K562 (cell line): ENCODE results near the gene RO60. TPM values are rescaled to one million over a fixed set of nuclear protein-coding genes. Genes with fewer than 3 reads are reported as not detected.

Experiments used
- ATAC-seq: fragments of 200-7000 bp; cut with Tn5 transposase; 3 replicates; pipeline ENCODE4 v1.9.1; 2020; ENCODE audit warnings: moderate library complexity
- BruUV-seq: library from RNA; stranded (reverse); fragments of 400-500 nt; replicated peaks from 2 replicates; lab custom pipeline; 2021; lab: Mats Ljungman, UMichigan
- CTCF ChIA-PET: fragments of 300-600 bp; formaldehyde crosslinking; extraction: SDS; loops from one replicate; lab custom pipeline; 2021; ENCODE audit warnings: low intra/inter-chr PET ratio; lab: Yijun Ruan, JAX
- POLR2A ChIA-PET: fragments of 300-600, 350-650 bp; sonication (Branson Sonifier 250); formaldehyde crosslinking; extraction: SDS; loops from one replicate; lab custom pipeline; 2021; ENCODE audit warnings: antibody characterized with exemption, inconsistent platforms; lab: Yijun Ruan, JAX
- DNase-seq, 4 experiments: peaks; one replicate each; pipeline versions ENCODE4 v3.0.0 to v3.0.0-alpha.2; 2011 to 2018; ENCODE audit warnings: low spot score in 3 of 4, mixed read lengths in 3 of 4; ENCODE audit errors: extremely low read depth in 1 of 4
- FAIRE-seq: peaks from 2 replicates; lab custom pipeline; 2011; peaks lifted over from hg19 to GRCh38; lab: Jason Lieb, UNC
- H2AFZ ChIP-seq: 2 replicates; pipeline ENCODE4 v1.6.0; 2011; ENCODE audit warnings: low read depth, low read length, control low read depth, inconsistent platforms
- H3K27ac ChIP-seq: fragments of 200-600 bp; 3 replicates; pipeline ENCODE4 v1.8.0; 2011; ENCODE audit warnings: low read depth, mild to moderate bottlenecking, control low read depth, inconsistent platforms, low read length, moderate library complexity, mixed read lengths; ENCODE audit errors: extremely low read depth
- H3K27me3 ChIP-seq, 2 experiments: fragments of 300-600 bp in 1 of 2; 2 replicates in 1 of 2; 3 replicates in 1 of 2; pipeline versions ENCODE4 v1.6.0 to v1.8.0; 2011; ENCODE audit warnings: inconsistent platforms in 2 of 2, low read length in 2 of 2, mild to moderate bottlenecking in 1 of 2, mixed read lengths in 1 of 2, moderate library complexity in 1 of 2; ENCODE audit not compliant: control insufficient read depth in 2 of 2, insufficient read depth in 2 of 2
- H3K36me3 ChIP-seq: fragments of 300-600 bp; 3 replicates; pipeline ENCODE4 v1.8.0; 2011; ENCODE audit warnings: mild to moderate bottlenecking, low read length, inconsistent platforms; ENCODE audit not compliant: control insufficient read depth, insufficient read depth
- H3K4me1 ChIP-seq, 2 experiments: fragments of 200-600 bp in 1 of 2; replicated peaks in 1 of 2; 2 replicates in 1 of 2; 3 replicates in 1 of 2; pipeline versions ENCODE4 v1.5.1 to v1.8.0; 2011; ENCODE audit warnings: inconsistent platforms in 2 of 2, low read length in 2 of 2, mild to moderate bottlenecking in 1 of 2, mixed read lengths in 1 of 2, moderate library complexity in 1 of 2; ENCODE audit not compliant: control insufficient read depth in 2 of 2, insufficient read depth in 2 of 2
- H3K4me2 ChIP-seq: 2 replicates; pipeline ENCODE4 v1.6.1; 2011; ENCODE audit warnings: low read length, control low read depth, inconsistent platforms, mixed read lengths; ENCODE audit not compliant: insufficient read depth
- H3K4me3 ChIP-seq: fragments of 200-600 bp; sonication (generic), shearing (Covaris generic); 2 replicates; pipeline ENCODE4 v1.5.1; 2016; ENCODE audit warnings: control low read depth, inconsistent platforms
- H3K79me2 ChIP-seq: fragments of 200-600 bp; 3 replicates; pipeline ENCODE4 v1.8.0; 2011; ENCODE audit warnings: low read length, inconsistent platforms; ENCODE audit not compliant: control insufficient read depth, insufficient read depth
- H3K9ac ChIP-seq, 2 experiments: 2 replicates each; pipeline versions ENCODE4 v1.6.0 to v1.6.1; 2011; ENCODE audit warnings: low read depth in 2 of 2, low read length in 2 of 2, control low read depth in 1 of 2, inconsistent platforms in 1 of 2, mild to moderate bottlenecking in 1 of 2, mixed read lengths in 1 of 2; ENCODE audit not compliant: insufficient read depth in 1 of 2
- H3K9me1 ChIP-seq: one replicate; pipeline ENCODE4 v1.6.0; 2011; ENCODE audit warnings: inconsistent platforms, mild to moderate bottlenecking, low read length, moderate library complexity; ENCODE audit not compliant: control insufficient read depth, insufficient read depth
- H3K9me3 ChIP-seq: replicated peaks from 2 replicates; pipeline ENCODE4 v1.5.1; 2011; ENCODE audit warnings: low read depth, low read length, inconsistent platforms; ENCODE audit not compliant: control insufficient read depth, insufficient read depth
- H4K20me1 ChIP-seq: replicated peaks from 2 replicates; pipeline ENCODE4 v1.6.1; 2011; ENCODE audit warnings: low read length, inconsistent platforms, mixed read lengths; ENCODE audit not compliant: control insufficient read depth, insufficient read depth
- ARHGAP35 ChIP-seq: fragments of 450-650 bp; IDR thresholded peaks from 2 replicates; pipeline ENCODE4 v1.6.1; 2018; ENCODE audit not compliant: partially characterized antibody
- CCAR2 ChIP-seq: fragments of 200-400 bp; formaldehyde crosslinking; IDR thresholded peaks from 2 replicates; pipeline ENCODE4 v1.6.1; 2017; ENCODE audit warnings: mild to moderate bottlenecking, low read depth, low read length
- CREM ChIP-seq: IDR thresholded peaks from 2 replicates; pipeline ENCODE4 v1.6.1; 2014; ENCODE audit warnings: antibody characterized with exemption, low read depth
- EP400 ChIP-seq: fragments of 450-650 bp; IDR thresholded peaks from 2 replicates; pipeline ENCODE4 v1.6.1; 2017; ENCODE audit warnings: antibody characterized with exemption, mild to moderate bottlenecking, moderate library complexity
- FOXK1 ChIP-seq: sonication (generic); formaldehyde crosslinking; IDR thresholded peaks from 2 replicates; pipeline ENCODE4 v1.8.0; 2022; ENCODE audit warnings: missing genetic modification reagents, mild to moderate bottlenecking, borderline replicate concordance
- FOXP4 ChIP-seq: sonication (generic); formaldehyde crosslinking; IDR thresholded peaks from 2 replicates; pipeline ENCODE4 v1.8.0; 2022; ENCODE audit warnings: mild to moderate bottlenecking, missing genetic modification reagents, borderline replicate concordance
- HNRNPK ChIP-seq: fragments of 200-400 bp; formaldehyde crosslinking; IDR thresholded peaks from one replicate; pipeline ENCODE4 v1.6.1; 2018; ENCODE audit warnings: mild to moderate bottlenecking, low read depth, low read length; ENCODE audit not compliant: poor library complexity, severe bottlenecking
- MYNN ChIP-seq, 2 experiments: sonication (generic); formaldehyde crosslinking in 1 of 2; IDR thresholded peaks; 2 replicates each; pipeline versions ENCODE4 v1.5.0 to v1.6.1; 2016 to 2020; ENCODE audit warnings: antibody characterized with exemption in 1 of 2, missing genetic modification reagents in 1 of 2
- NFIX ChIP-seq: fragments of 250-450 bp; sonication (Bioruptor Pico); IDR thresholded peaks from 2 replicates; pipeline ENCODE4 v1.4.0; 2020; ENCODE audit warnings: low read depth, mild to moderate bottlenecking, moderate library complexity
- PHB2 ChIP-seq: fragments of 450-650 bp; IDR thresholded peaks from 2 replicates; pipeline ENCODE4 v1.6.1; 2017; ENCODE audit warnings: low read depth
- SRF ChIP-seq, 2 experiments: fragments of 250-450, 450-650 bp in 1 of 2; sonication (Bioruptor Pico) in 1 of 2; sonication (generic) in 1 of 2; formaldehyde crosslinking; IDR thresholded peaks; 2 replicates each; pipeline versions ENCODE4 v1.5.0 to v1.5.1; 2020 to 2022; ENCODE audit warnings: mild to moderate bottlenecking in 1 of 2, missing genetic modification reagents in 1 of 2
- SRSF1 ChIP-seq: fragments of 200-400 bp; formaldehyde crosslinking; IDR thresholded peaks from 2 replicates; pipeline ENCODE4 v1.6.1; 2017; ENCODE audit warnings: mild to moderate bottlenecking, low read depth, low read length, moderate library complexity
- TCFL5 ChIP-seq: fragments of 250-450 bp; sonication (Bioruptor Pico); conservative IDR thresholded peaks from 2 replicates; pipeline ENCODE4 v1.6.1; 2021; ENCODE audit warnings: mild to moderate bottlenecking, moderate library complexity, matching md5 sums
- ZBTB17 ChIP-seq: fragments of 450-650 bp; formaldehyde crosslinking; IDR thresholded peaks from 2 replicates; pipeline ENCODE4 v1.4.0; 2020; ENCODE audit warnings: mild to moderate bottlenecking
- ZKSCAN3 ChIP-seq: fragments of 250-450 bp; sonication (Bioruptor Pico); IDR thresholded peaks from 2 replicates; pipeline ENCODE4 v1.4.0; 2020
- ZNF174 ChIP-seq: fragments of 250-450 bp; sonication (Bioruptor Pico); IDR thresholded peaks from 2 replicates; pipeline ENCODE4 v1.4.0; 2020; ENCODE audit warnings: mild to moderate bottlenecking
- ZNF24 ChIP-seq: fragments of 450-650 bp; IDR thresholded peaks from 2 replicates; pipeline ENCODE4 v1.6.1; 2016
- ZNF408 ChIP-seq: fragments of 250-450 bp; sonication (Bioruptor Pico); IDR thresholded peaks from 2 replicates; pipeline ENCODE4 v1.4.0; 2020; ENCODE audit warnings: low read depth, mild to moderate bottlenecking, moderate library complexity
- ZNF717 ChIP-seq: fragments of 250-450 bp; sonication (Bioruptor Pico); IDR thresholded peaks from 2 replicates; pipeline ENCODE4 v1.5.0; 2021
- WGBS: fragments of 100-300 bp; shearing (Covaris generic); methylation state at CpG from one replicate; pipeline ENCODE4 v1.1.6; 2016; ENCODE audit warnings: low coverage, mixed read lengths; ENCODE audit not compliant: insufficient coverage; ENCODE audit errors: missing lambda C conversion rate; 5-methylcytosine and 5-hydroxymethylcytosine counted together
- in situ Hi-C: fragments of 300-500 bp; cut with MboI; formaldehyde crosslinking; loops from 4 replicates; pipeline ENCODE4 v1.15.0; 2018; ENCODE audit warnings: inconsistent platforms, mixed read lengths
- intact Hi-C: fragments of 100-400 bp; cut with micrococcal nuclease; formaldehyde crosslinking; loops from 2 replicates; pipeline ENCODE4 v1.14.2; 2022
- polyA plus RNA-seq, 8 experiments: library from polyadenylated mRNA; depleted of rRNA in 4 of 8; stranded (reverse) in 5 of 8; unstranded in 3 of 8; fragments of >200 nt; fragmentation: Nextera tagmentation in 2 of 8; fragmentation: Illumina TruSeq in 1 of 8; extraction: Ambion mirVana in 2 of 8; extraction: Trizol in 1 of 8; gene quantifications; 2 replicates each; pipeline versions ENCODE4 v1.2.1 to v1.2.3, GENCODE V29; 2011 to 2014; ENCODE audit warnings: inconsistent platforms in 1 of 8, missing spikeins in 1 of 8
- total RNA-seq, 7 experiments: library from RNA; depleted of rRNA in 6 of 7; stranded (reverse); fragments of >200 nt in 6 of 7; fragmentation: Illumina TruSeq in 2 of 7; extraction: Trizol in 2 of 7; gene quantifications; 2 replicates each; pipeline versions ENCODE4 v1.2.1 to v1.2.3, GENCODE V29; 2011 to 2021; ENCODE audit warnings: low replicate concordance in 1 of 7
- TF ChIP-seq, protein P1 (sequence below), 2 experiments: fragments of 450-650 bp; conservative IDR thresholded peaks; 2 replicates each; pipeline ENCODE4 v1.6.1; 2017; ENCODE audit warnings: mild to moderate bottlenecking in 2 of 2, moderate library complexity in 2 of 2

RO60 gene
- total and polyA plus RNA-seq, 9 of the 15 experiments (the other 6 are each of a cell fraction or from before 2014, with no cell fraction given) = 24.9 to 187 (median 101) TPM

DNA sequence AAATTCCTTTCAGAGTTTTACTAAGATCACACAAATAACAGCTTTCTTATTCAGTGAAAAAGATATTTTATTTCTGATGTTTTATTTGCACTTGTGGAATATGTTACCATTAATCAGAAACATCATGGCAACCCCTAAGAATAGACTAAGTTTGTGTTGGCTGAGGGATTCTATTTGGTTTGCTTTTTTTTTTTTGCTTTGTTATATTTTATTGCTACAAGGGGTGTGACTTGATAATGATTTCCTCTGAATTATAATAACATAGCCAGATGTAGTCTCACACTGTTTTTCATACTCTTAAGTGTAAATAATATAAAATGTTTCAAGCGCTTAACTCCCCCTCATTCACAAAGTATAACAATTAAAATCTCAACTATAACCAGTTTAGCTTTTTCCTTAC, 25.9 kb downstream of the RO60 start:
- 96% methylated on average over 1 of the region's 1 CpG for WGBS
- intact Hi-C loops (loop anchor here (2.0 kb wide), 1 partner anchor 14 kb away; no protein-coding TSS in a partner anchor), in situ Hi-C loops (no loop called here)
- Histone ChIP-seq H3K9me1 (no peaks in the 10 kb centered on the region), H3K4me1 (no peaks in the 10 kb centered on the region), H3K4me3 (no peak overlapping the region), H3K27ac (no peak overlapping the region), H3K36me3 (peaks cover 83% of the 10 kb centered on the region), H3K9ac (no peak overlapping the region), H2AFZ (no peak overlapping the region), H4K20me1 (no peaks in the 10 kb centered on the region), H3K9me3 (no peaks in the 10 kb centered on the region), H3K27me3 (no peaks in the 10 kb centered on the region), H3K4me2 (no peak overlapping the region), H3K79me2 (no peaks in the 10 kb centered on the region)
- no TSS peak for BruUV-seq
- ChIA-PET POLR2A (interaction anchor here (1.0 to 3.0 kb wide), 3 partner anchors 14 to 27 kb away, joined by 6 to 11 read pairs (median 9); partner anchors contain the start of genes RO60 and UCHL5), CTCF (no interaction called here)
- ATAC-seq = no peak
- no peak for DNase-seq
- FAIRE-seq = no peak
- no peak for TF ChIP-seq ARHGAP35
- TF ChIP-seq ZNF717 (CRISPR knock-in tag) = no peak
- TF ChIP-seq MYNN (IDR thresholded peaks at IDR 0.05) = no peak
- TF ChIP-seq MYNN (CRISPR knock-in tag; IDR thresholded peaks at IDR 0.05) = no peak
- TF ChIP-seq SRF (CRISPR knock-in tag; IDR thresholded peaks at IDR 0.05) = no peak
- TF ChIP-seq HNRNPK = no peak
- TF ChIP-seq ZKSCAN3 (CRISPR knock-in tag) = no peak
- no peak for TF ChIP-seq CREM
- no peak for TF ChIP-seq ZNF408
- TF ChIP-seq, protein P1, sequence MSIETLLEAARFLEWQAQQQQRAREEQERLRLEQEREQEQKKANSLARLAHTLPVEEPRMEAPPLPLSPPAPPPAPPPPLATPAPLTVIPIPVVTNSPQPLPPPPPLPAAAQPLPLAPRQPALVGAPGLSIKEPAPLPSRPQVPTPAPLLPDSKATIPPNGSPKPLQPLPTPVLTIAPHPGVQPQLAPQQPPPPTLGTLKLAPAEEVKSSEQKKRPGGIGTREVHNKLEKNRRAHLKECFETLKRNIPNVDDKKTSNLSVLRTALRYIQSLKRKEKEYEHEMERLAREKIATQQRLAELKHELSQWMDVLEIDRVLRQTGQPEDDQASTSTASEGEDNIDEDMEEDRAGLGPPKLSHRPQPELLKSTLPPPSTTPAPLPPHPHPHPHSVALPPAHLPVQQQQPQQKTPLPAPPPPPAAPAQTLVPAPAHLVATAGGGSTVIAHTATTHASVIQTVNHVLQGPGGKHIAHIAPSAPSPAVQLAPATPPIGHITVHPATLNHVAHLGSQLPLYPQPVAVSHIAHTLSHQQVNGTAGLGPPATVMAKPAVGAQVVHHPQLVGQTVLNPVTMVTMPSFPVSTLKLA (conservative IDR thresholded peaks at IDR 0.05) = no peak
- TF ChIP-seq ZNF174 (CRISPR knock-in tag) = no peak
- TF ChIP-seq ZBTB17 (CRISPR knock-in tag) = no peak
- no peak for TF ChIP-seq NFIX (CRISPR knock-in tag)
- TF ChIP-seq EP400 = no peak
- no peak for TF ChIP-seq FOXK1 (CRISPR knock-in tag)
- no peak for TF ChIP-seq TCFL5 (CRISPR knock-in tag)
- no peak for TF ChIP-seq CCAR2
- TF ChIP-seq ZNF24 = no peak
- TF ChIP-seq FOXP4 (CRISPR knock-in tag) = no peak
- TF ChIP-seq PHB2 = no peak
- no peak for TF ChIP-seq SRSF1
